ENCODE measurements around the gene TYK2. TPM values are rescaled to one million over a fixed set of nuclear protein-coding genes. Genes with fewer than 3 reads are reported as not detected.
A peak's percentile ranks its signal among the peaks of the same experiment; 100 is the strongest.

Gene TYK2
- total and polyA plus RNA-seq, 9 of the 15 experiments (the other 6 are each of a cell fraction or from before 2014, with no cell fraction given) = 15.0 to 182 (median 85.9) TPM

DNA sequence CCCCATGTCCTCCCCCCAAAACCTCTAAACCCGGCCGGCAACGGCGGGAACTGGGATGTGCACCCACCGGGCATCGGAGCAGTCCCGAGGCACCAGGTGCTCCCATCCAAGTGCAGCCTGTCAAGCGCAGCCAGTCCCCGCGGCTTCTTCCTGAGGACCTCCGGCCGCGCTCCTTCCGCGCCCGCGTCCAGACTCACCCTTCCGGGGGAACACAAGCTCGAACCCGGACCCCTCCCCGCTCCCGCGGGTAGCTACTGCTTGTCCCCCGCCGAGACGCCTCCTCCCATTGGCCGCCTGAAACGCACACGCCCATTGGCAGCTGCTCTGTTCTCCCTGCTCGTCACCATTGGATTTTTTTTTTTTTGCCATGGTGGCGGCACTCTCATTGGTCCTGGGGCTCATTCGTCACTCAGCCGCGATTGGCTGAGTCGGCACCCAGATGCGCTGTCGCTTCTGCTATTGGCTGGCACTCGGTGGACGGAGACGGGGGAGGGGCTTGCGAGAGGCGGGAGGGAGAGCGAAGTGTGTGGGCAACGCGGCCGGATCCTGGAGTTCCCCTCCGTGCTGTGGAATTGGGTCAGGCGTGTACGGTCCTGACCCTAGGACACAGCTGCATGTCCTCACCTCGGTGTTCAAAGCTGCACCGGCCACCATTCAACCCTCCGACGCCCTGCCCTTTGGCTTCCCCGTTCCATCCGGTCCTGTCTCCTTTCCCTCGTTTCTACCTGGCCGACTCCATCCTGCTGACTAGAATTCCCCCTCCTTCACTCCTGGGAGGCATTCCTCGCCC lies at the start of gene TYK2 (continued):
- peak; percentile 98 for TF ChIP-seq NEUROD1 (IDR thresholded peaks at IDR 0.05; ENCODE audit: borderline replicate concordance, low read depth, low read length, partially characterized antibody)
- TF ChIP-seq RBM25 (IDR thresholded peaks at IDR 0.05; ENCODE audit: low read depth, low read length, severe bottlenecking) = peak; percentile 89
- TF ChIP-seq, protein P1, sequence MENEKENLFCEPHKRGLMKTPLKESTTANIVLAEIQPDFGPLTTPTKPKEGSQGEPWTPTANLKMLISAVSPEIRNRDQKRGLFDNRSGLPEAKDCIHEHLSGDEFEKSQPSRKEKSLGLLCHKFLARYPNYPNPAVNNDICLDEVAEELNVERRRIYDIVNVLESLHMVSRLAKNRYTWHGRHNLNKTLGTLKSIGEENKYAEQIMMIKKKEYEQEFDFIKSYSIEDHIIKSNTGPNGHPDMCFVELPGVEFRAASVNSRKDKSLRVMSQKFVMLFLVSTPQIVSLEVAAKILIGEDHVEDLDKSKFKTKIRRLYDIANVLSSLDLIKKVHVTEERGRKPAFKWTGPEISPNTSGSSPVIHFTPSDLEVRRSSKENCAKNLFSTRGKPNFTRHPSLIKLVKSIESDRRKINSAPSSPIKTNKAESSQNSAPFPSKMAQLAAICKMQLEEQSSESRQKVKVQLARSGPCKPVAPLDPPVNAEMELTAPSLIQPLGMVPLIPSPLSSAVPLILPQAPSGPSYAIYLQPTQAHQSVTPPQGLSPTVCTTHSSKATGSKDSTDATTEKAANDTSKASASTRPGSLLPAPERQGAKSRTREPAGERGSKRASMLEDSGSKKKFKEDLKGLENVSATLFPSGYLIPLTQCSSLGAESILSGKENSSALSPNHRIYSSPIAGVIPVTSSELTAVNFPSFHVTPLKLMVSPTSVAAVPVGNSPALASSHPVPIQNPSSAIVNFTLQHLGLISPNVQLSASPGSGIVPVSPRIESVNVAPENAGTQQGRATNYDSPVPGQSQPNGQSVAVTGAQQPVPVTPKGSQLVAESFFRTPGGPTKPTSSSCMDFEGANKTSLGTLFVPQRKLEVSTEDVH (IDR thresholded peaks at IDR 0.05; ENCODE audit: low read depth, partially characterized antibody) = peak; percentile 88
- TF ChIP-seq, protein P2, sequence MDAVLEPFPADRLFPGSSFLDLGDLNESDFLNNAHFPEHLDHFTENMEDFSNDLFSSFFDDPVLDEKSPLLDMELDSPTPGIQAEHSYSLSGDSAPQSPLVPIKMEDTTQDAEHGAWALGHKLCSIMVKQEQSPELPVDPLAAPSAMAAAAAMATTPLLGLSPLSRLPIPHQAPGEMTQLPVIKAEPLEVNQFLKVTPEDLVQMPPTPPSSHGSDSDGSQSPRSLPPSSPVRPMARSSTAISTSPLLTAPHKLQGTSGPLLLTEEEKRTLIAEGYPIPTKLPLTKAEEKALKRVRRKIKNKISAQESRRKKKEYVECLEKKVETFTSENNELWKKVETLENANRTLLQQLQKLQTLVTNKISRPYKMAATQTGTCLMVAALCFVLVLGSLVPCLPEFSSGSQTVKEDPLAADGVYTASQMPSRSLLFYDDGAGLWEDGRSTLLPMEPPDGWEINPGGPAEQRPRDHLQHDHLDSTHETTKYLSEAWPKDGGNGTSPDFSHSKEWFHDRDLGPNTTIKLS (IDR thresholded peaks at IDR 0.05; ENCODE audit: borderline replicate concordance, low read depth) = peak; percentile 82; the same call in 1 of the 2 replicates
- no peak for TF ChIP-seq ZNF224 (CRISPR knock-in tag; IDR thresholded peaks at IDR 0.05)
- peak; percentile 70; the same call in 1 of the 2 replicates for TF ChIP-seq LARP7 (IDR thresholded peaks at IDR 0.05)
- TF ChIP-seq, protein P3, sequence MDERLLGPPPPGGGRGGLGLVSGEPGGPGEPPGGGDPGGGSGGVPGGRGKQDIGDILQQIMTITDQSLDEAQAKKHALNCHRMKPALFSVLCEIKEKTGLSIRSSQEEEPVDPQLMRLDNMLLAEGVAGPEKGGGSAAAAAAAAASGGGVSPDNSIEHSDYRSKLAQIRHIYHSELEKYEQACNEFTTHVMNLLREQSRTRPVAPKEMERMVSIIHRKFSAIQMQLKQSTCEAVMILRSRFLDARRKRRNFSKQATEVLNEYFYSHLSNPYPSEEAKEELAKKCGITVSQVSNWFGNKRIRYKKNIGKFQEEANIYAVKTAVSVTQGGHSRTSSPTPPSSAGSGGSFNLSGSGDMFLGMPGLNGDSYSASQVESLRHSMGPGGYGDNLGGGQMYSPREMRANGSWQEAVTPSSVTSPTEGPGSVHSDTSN (CRISPR knock-in tag; IDR thresholded peaks at IDR 0.05; ENCODE audit: low read depth) = no peak
- TF ChIP-seq, protein P3 (tag; conservative IDR thresholded peaks at IDR 0.05; ENCODE audit: low read depth) = no peak
- no peak for TF ChIP-seq KAT2B (IDR thresholded peaks at IDR 0.05; ENCODE audit: low read depth, low read length)
- TF ChIP-seq BHLHE40 (IDR thresholded peaks at IDR 0.05; ENCODE audit: low read length) = no peak
- TF ChIP-seq HMG20B (CRISPR knock-in tag; IDR thresholded peaks at IDR 0.05) = no peak
- TF ChIP-seq HMGN3 (IDR thresholded peaks at IDR 0.05; ENCODE audit: borderline replicate concordance, extremely low read depth, insufficient read length, low read depth, low read length) = peak; percentile 21
- TF ChIP-seq ETV5 (CRISPR knock-in tag; IDR thresholded peaks at IDR 0.05; ENCODE audit: low read depth) = peak; percentile 74
- TF ChIP-seq NELFE (IDR thresholded peaks at IDR 0.05; ENCODE audit: insufficient read depth, insufficient read length) = no peak
- TF ChIP-seq, protein P4, sequence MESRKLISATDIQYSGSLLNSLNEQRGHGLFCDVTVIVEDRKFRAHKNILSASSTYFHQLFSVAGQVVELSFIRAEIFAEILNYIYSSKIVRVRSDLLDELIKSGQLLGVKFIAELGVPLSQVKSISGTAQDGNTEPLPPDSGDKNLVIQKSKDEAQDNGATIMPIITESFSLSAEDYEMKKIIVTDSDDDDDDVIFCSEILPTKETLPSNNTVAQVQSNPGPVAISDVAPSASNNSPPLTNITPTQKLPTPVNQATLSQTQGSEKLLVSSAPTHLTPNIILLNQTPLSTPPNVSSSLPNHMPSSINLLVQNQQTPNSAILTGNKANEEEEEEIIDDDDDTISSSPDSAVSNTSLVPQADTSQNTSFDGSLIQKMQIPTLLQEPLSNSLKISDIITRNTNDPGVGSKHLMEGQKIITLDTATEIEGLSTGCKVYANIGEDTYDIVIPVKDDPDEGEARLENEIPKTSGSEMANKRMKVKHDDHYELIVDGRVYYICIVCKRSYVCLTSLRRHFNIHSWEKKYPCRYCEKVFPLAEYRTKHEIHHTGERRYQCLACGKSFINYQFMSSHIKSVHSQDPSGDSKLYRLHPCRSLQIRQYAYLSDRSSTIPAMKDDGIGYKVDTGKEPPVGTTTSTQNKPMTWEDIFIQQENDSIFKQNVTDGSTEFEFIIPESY (CRISPR knock-in tag; IDR thresholded peaks at IDR 0.05) = peak; percentile 55; the same call in 1 of the 2 replicates
- peak; percentile 74 for TF ChIP-seq GABPA (tag; conservative IDR thresholded peaks at IDR 0.05; ENCODE audit: low read depth)
- peak; percentile 61; the same call in 1 of the 2 replicates for TF ChIP-seq RFX1 (IDR thresholded peaks at IDR 0.05)

Data from K562 (cell line).